ENCODE results near the gene PPFIA1. TPM values are rescaled to one million over a fixed set of nuclear protein-coding genes. Genes with fewer than 3 reads are reported as not detected.

The PPFIA1 gene
- total and polyA plus RNA-seq, 10 of the 15 experiments (the other 5 are each of a cell fraction or from before 2014, with no cell fraction given): 5.2 to 26.2 (median 15.8) TPM

- in situ Hi-C loops (cut with MboI) (no loop called here), intact Hi-C loops (cut with micrococcal nuclease; ENCODE audit: unreplicated experiment) (no loop called here)
- FAIRE-seq (no peak), ATAC-seq (no peak), DNase-seq (ENCODE audit: low read depth, low spot score) (no peak)
- BruUV-seq (replicated peaks): no TSS peak
- SMC1A ChIA-PET (ENCODE audit: uncharacterized antibody, unreplicated experiment): no interaction called here
- Histone ChIP-seq H3K27me3 (replicated peaks in 1 of 2; ENCODE audit: control insufficient read depth in 2 of 2, insufficient read depth in 2 of 2, low read length in 1 of 2) (no peaks in the 10 kb centered on the region), H3K9ac (ENCODE audit: control insufficient read depth, insufficient read depth, low read length) (no peak overlapping the region), H2AFZ (ENCODE audit: control insufficient read depth, low read depth, low read length) (no peak overlapping the region), H3K79me2 (ENCODE audit: control insufficient read depth, insufficient read depth, low read length) (no peaks in the 10 kb centered on the region), H3K36me3 (ENCODE audit: control insufficient read depth in 2 of 2, insufficient read depth in 2 of 2, low read length in 1 of 2) (peaks cover 13 to 21% of the 10 kb centered on the region in 2 experiments), H3K4me2 (ENCODE audit: control insufficient read depth, insufficient read depth) (no peak overlapping the region), H3K4me1 (ENCODE audit: control insufficient read depth, insufficient read depth, low read length) (no peaks in the 10 kb centered on the region), H3K27ac (ENCODE audit: control insufficient read depth, insufficient read depth) (no peak overlapping the region), H4K20me1 (ENCODE audit: control insufficient read depth, insufficient read depth) (no peaks in the 10 kb centered on the region), H3K9me3 (replicated peaks; ENCODE audit: control insufficient read depth, insufficient read depth, low read length) (no peaks in the 10 kb centered on the region), H3K4me3 (no peak overlapping the region)
- 98% methylated on average over 8 of the region's 8 CpGs for WGBS (ENCODE audit: insufficient coverage, insufficient replicate concordance, low lambda C conversion rate, missing lambda C conversion rate)
- CTCF ChIA-PET: no interaction called here
- POLR2A ChIA-PET: no interaction called here
- RAD21 ChIA-PET (ENCODE audit: unreplicated experiment): no interaction called here
- TF ChIP-seq FOXK2 (IDR thresholded peaks at IDR 0.05) (no peak), NBN (IDR thresholded peaks at IDR 0.05) (no peak), EZH2 (IDR thresholded peaks at IDR 0.05; ENCODE audit: borderline replicate concordance, control insufficient read depth, low read depth, low read length) (no peak), RB1 (IDR thresholded peaks at IDR 0.05; ENCODE audit: borderline replicate concordance) (no peak), ATF3 (IDR thresholded peaks at IDR 0.05; ENCODE audit: borderline replicate concordance, extremely low read depth, low read depth, low read length) (no peak), YY1 (IDR thresholded peaks at IDR 0.05; ENCODE audit: low read depth, low read length) (no peak), TBL1XR1 (IDR thresholded peaks at IDR 0.05; ENCODE audit: low read depth, low read length) (no peak), STAT1 (conservative IDR thresholded peaks at IDR 0.05) (no peak), RELB (IDR thresholded peaks at IDR 0.05; ENCODE audit: low read depth) (no peak), NR2F1 (conservative IDR thresholded peaks at IDR 0.05) (no peak), RELA (IDR thresholded peaks at IDR 0.05; ENCODE audit: borderline replicate concordance, partially characterized antibody) (no peak), DPF2 (IDR thresholded peaks at IDR 0.05) (no peak), ZBED1 (IDR thresholded peaks at IDR 0.05; ENCODE audit: borderline replicate concordance) (no peak), MYC (IDR thresholded peaks at IDR 0.05; ENCODE audit: insufficient read depth, insufficient read length, insufficient replicate concordance, low read length, severe bottlenecking) (no peak), MXI1 (IDR thresholded peaks at IDR 0.05; ENCODE audit: low read depth, low read length) (no peak), USF1 (IDR thresholded peaks at IDR 0.05; ENCODE audit: borderline replicate concordance, extremely low read length, insufficient read depth, low read depth, low read length) (no peak), ZBTB11 (CRISPR knock-in tag; IDR thresholded peaks at IDR 0.05) (no peak), CHD2 (IDR thresholded peaks at IDR 0.05; ENCODE audit: borderline replicate concordance, low read depth, low read length) (no peak), PBX3 (IDR thresholded peaks at IDR 0.05; ENCODE audit: insufficient replicate concordance, low read depth, low read length) (no peak)
Measured at GRCh38 chr11:70381350-70381749, 110.9 kb downstream of the PPFIA1 start.

Data from GM12878 (cell line).